Activated naive CD8-positive, alpha-beta T cell treated with anti-CD3 and anti-CD28 coated beads, Interleukin-2, amount 50 U/mL, for 24 hours (primary cell): ENCODE results near the gene WDFY2.
A peak's percentile ranks its signal among the peaks of the same experiment; 100 is the strongest.

Experiments used
- ATAC-seq: fragments of 150-1000 bp; cut with Tn5 transposase; one replicate; pipeline ENCODE4 v1.10.0; 2021
- DNase-seq: peaks from one replicate; pipeline ENCODE4 v3.0.0; 2021
- H3K27ac Mint-ChIP-seq: one replicate; pipeline ENCODE4 v1.8.0; 2021; ENCODE audit warnings: mild to moderate bottlenecking, mixed read lengths
- H3K27me3 Mint-ChIP-seq: one replicate; pipeline ENCODE4 v1.8.0; 2021; ENCODE audit warnings: mixed read lengths
- H3K36me3 Mint-ChIP-seq: one replicate; pipeline ENCODE4 v1.8.0; 2021; ENCODE audit warnings: low read depth, mixed read lengths
- H3K4me1 Mint-ChIP-seq: one replicate; pipeline ENCODE4 v1.8.0; 2021; ENCODE audit warnings: mixed read lengths
- H3K4me3 Mint-ChIP-seq: one replicate; pipeline ENCODE4 v1.8.0; 2021; ENCODE audit warnings: mild to moderate bottlenecking, moderate library complexity, mixed read lengths
- H3K9me3 Mint-ChIP-seq: one replicate; pipeline ENCODE4 v1.8.0; 2021; ENCODE audit warnings: mixed read lengths

WDFY2 gene

DNA sequence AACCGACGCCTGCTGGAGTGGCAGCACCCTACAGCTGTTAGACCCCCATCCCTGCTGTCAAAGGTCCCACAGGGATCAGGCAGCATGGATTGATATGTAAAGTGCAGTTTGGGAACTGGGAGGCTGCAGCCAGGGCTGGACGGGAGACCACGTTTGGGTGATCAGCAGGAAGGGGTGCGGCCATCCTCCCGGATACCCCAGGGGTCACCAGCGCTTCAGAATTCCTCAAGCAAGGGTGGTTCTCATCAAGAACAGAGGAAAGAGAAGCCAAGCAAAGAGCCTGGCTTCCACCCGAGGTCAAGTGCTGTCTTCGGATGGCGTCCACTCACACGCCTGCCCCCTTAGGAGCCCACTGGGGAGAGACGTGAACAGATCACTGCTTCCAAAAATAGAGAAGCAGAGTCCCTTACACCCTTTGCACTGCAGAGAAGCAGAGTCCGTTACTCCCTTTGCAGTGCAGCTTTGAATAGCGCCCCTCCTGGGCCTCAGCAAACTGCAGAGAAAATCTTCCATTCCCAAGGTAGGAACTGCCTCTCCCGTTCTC is 184.2 kb downstream of the WDFY2 start:
- Mint-ChIP-seq H3K36me3 (peaks cover 4% of the 10 kb centered on the region), H3K27ac (no peak overlapping the region)

DNA sequence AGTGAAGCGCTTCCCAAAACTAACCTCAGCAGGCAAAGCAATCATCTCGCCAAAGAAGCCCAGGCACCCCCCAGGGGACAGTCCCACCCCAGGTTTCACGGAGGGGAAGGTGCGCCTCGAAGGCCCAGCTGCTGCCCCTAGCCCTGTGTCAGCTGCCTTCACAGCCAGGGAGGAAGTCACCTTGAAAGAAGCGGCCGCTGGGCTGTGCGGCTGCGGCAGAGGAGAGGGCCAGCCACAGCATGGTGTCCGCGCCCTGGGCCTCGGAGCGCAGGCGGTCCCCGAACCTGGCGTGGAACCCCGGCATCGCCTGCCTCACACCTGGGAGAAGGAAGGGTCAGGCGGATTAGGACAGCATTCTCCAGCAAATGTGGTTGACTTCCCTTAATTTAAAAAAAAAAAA is 184.7 kb downstream of the WDFY2 start:
- H3K36me3 Mint-ChIP-seq = peaks cover 4% of the 10 kb centered on the region
- no peak overlapping the region for H3K27ac Mint-ChIP-seq
- DNase-seq = no peak
- no peak overlapping the region for H3K4me3 Mint-ChIP-seq
- H3K4me1 Mint-ChIP-seq = peaks cover 30% of the 10 kb centered on the region
- no peaks in the 10 kb centered on the region for H3K27me3 Mint-ChIP-seq
- ATAC-seq = no peak
- H3K9me3 Mint-ChIP-seq = no peaks in the 10 kb centered on the region

More for the DNA sequence above, 184.2 kb downstream of the WDFY2 start:
- no peak for DNase-seq
- no peak overlapping the region for H3K4me3 Mint-ChIP-seq
- H3K4me1 Mint-ChIP-seq = peaks cover 35% of the 10 kb centered on the region
- no peaks in the 10 kb centered on the region for H3K27me3 Mint-ChIP-seq
- ATAC-seq = no peak
- no peaks in the 10 kb centered on the region for H3K9me3 Mint-ChIP-seq

DNA sequence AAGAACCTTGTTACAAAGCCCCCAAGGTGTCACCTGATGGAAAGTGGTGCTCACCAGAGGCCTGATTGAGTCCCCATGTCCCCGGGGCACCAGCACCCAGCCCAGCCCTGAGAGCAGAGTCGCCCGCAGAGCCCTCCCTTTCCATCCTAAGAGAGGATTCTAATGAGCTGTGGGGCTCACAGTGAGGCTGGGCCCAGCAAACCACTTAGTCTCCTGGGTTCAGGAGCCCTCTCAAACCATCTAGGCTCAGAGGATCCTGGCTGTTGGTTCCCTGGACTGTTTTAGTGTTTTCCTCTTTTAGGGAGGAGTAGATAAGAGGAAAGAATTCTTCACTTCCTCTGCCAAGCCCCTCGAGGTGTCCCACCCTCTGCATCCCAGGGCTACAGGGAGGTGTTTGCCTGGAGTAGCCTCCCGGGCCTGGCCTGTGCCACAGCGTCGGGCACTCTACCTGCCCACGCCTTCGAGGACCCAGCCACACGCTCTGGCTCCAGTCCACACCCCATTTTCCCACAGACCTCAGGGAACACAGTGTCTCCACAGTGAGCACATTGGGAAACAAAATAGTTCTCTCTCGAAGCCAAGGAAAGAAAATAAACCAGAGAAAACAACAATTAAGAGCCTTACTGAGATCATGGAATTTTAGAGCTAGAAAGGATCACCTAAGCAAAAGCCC is 185.3 kb downstream of the WDFY2 start:
- H3K4me1 Mint-ChIP-seq = peaks cover 25% of the 10 kb centered on the region
- no peak for ATAC-seq
- H3K36me3 Mint-ChIP-seq = peaks cover 4% of the 10 kb centered on the region
- H3K9me3 Mint-ChIP-seq = no peaks in the 10 kb centered on the region
- H3K27me3 Mint-ChIP-seq = no peaks in the 10 kb centered on the region
- DNase-seq = no peak
- no peak overlapping the region for H3K27ac Mint-ChIP-seq
- H3K4me3 Mint-ChIP-seq = no peak overlapping the region

GRCh38 chr13:51770160-51770559 is 185.9 kb downstream of the WDFY2 start:
- ATAC-seq (peak; percentile 18), DNase-seq (no peak)
- Mint-ChIP-seq H3K27me3 (no peaks in the 10 kb centered on the region), H3K36me3 (peaks cover 4% of the 10 kb centered on the region), H3K4me3 (no peak overlapping the region), H3K27ac (no peak overlapping the region), H3K4me1 (peaks cover 19% of the 10 kb centered on the region), H3K9me3 (no peaks in the 10 kb centered on the region)

DNA sequence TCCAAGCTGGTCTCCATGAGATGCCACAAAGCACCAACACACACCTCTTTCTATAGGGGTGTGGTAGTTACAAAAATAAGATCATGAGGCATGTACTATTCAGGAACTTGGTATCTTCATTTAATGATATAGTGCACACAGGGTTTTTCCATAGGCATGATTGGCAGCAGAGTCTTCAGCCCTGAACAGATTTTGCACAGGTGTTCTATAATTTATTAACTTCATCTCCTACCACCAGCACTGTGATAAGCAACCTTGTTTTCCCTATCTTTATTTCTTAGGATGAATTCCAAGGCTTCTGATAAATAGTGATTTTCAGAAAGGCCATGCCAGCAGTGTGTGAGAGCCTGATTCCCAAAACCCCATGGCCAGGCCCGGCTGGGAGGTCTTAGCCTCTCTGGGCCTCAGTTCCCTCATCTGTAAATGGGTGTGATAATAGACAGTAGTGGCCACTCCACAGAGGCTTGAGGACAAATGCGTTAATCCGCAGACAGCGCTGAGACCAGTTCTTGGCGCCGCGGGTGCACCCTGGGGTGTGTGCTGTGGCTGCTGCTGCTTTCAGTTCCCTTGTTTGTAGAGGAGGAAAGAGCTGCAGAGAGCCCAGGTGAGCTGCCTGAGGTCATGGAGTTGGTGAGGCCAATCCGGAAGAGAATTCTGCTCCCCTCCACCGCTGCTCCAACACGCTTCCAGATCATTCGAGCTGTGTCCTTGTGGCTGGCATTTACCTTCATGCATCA is 186.6 kb downstream of the WDFY2 start:
- no peaks in the 10 kb centered on the region for H3K27me3 Mint-ChIP-seq
- peaks cover 4% of the 10 kb centered on the region for H3K36me3 Mint-ChIP-seq
- H3K4me1 Mint-ChIP-seq = peaks cover 12% of the 10 kb centered on the region
- peak overlapping the region; percentile 42 for H3K27ac Mint-ChIP-seq
- no peak overlapping the region for H3K4me3 Mint-ChIP-seq
- DNase-seq (no peak), ATAC-seq (no peak)
- H3K9me3 Mint-ChIP-seq = no peaks in the 10 kb centered on the region

GRCh38 chr13:51771418-51772104 is 187.3 kb downstream of the WDFY2 start:
- Mint-ChIP-seq H3K4me3 (no peak overlapping the region), H3K27ac (no peak overlapping the region), H3K4me1 (peaks cover 5% of the 10 kb centered on the region)

GRCh38 chr13:51772105-51772455 is 187.8 kb downstream of the WDFY2 start:
- Mint-ChIP-seq H3K27me3 (no peaks in the 10 kb centered on the region), H3K4me3 (no peak overlapping the region), H3K4me1 (peaks cover under 1% of the 10 kb centered on the region), H3K27ac (no peak overlapping the region), H3K9me3 (no peaks in the 10 kb centered on the region), H3K36me3 (no peaks in the 10 kb centered on the region)
- ATAC-seq (no peak), DNase-seq (no peak)

More at GRCh38 chr13:51771418-51772104, 187.3 kb downstream of the WDFY2 start:
- Mint-ChIP-seq H3K27me3 (no peaks in the 10 kb centered on the region), H3K9me3 (no peaks in the 10 kb centered on the region), H3K36me3 (no peaks in the 10 kb centered on the region)
- ATAC-seq (no peak), DNase-seq (no peak)

DNA sequence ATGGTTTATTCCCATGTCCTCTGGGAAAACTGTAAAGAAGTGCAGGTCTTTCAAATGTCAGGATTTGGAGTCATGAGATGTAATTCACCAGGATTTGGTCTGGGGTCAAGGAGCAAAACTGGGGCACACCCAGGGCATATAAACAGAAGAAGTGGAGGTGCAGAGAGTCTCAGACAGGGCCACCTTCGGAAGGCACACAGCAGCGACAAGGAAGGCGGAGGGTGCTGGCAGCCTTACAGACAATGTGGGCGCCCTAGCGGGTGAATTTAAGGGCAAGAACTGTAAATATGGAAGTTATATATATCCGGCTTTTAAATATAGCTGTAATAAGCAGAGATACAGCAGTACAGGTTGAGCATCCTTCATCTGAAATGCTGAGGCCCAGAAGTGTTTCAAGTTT is 188.5 kb downstream of the WDFY2 start:
- no peaks in the 10 kb centered on the region for H3K9me3 Mint-ChIP-seq
- H3K27me3 Mint-ChIP-seq = no peaks in the 10 kb centered on the region
- no peaks in the 10 kb centered on the region for H3K36me3 Mint-ChIP-seq
- ATAC-seq (no peak), DNase-seq (no peak)
- no peak overlapping the region for H3K27ac Mint-ChIP-seq
- H3K4me3 Mint-ChIP-seq = no peak overlapping the region
- H3K4me1 Mint-ChIP-seq = no peaks in the 10 kb centered on the region

GRCh38 chr13:51773515-51773914 is 189.3 kb downstream of the WDFY2 start:
- DNase-seq (no peak), ATAC-seq (no peak)
- no peak overlapping the region for H3K27ac Mint-ChIP-seq
- H3K36me3 Mint-ChIP-seq = no peaks in the 10 kb centered on the region
- no peaks in the 10 kb centered on the region for H3K4me1 Mint-ChIP-seq
- no peaks in the 10 kb centered on the region for H3K9me3 Mint-ChIP-seq
- no peak overlapping the region for H3K4me3 Mint-ChIP-seq
- no peaks in the 10 kb centered on the region for H3K27me3 Mint-ChIP-seq

GRCh38 chr13:51776179-51776578 is 191.9 kb downstream of the WDFY2 start:
- no peak overlapping the region for H3K27ac Mint-ChIP-seq
- no peaks in the 10 kb centered on the region for H3K36me3 Mint-ChIP-seq
- H3K9me3 Mint-ChIP-seq = no peaks in the 10 kb centered on the region
- no peaks in the 10 kb centered on the region for H3K27me3 Mint-ChIP-seq
- no peak for ATAC-seq
- H3K4me3 Mint-ChIP-seq = no peak overlapping the region
- H3K4me1 Mint-ChIP-seq = no peaks in the 10 kb centered on the region
- no peak for DNase-seq

DNA sequence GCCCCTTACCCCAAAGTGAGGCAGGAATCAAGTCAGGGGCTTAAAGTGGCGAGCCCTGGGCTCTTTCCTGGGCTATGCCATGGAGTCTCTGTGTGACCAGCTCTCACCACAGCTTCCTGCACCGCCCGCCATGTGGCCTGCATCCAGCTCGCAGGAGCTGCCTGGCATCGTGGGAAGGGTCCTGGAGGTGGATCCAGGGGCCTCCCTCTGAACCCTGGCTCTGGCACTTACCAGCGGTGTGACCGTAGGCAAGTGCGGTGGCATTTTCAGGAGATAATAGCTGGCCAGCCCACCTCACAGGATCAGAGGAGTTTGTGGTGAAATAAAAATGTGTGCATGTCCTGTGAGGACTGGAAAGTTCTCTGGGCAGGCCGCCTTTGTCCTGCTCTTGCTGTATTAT is 193.7 kb downstream of the WDFY2 start:
- Mint-ChIP-seq H3K27me3 (no peaks in the 10 kb centered on the region), H3K36me3 (no peaks in the 10 kb centered on the region), H3K27ac (no peak overlapping the region), H3K9me3 (no peaks in the 10 kb centered on the region), H3K4me3 (no peak overlapping the region), H3K4me1 (no peaks in the 10 kb centered on the region)
- ATAC-seq (no peak), DNase-seq (no peak)

- ATAC-seq = no peak
- no peak overlapping the region for H3K27ac Mint-ChIP-seq
- DNase-seq = no peak
- H3K27me3 Mint-ChIP-seq = no peaks in the 10 kb centered on the region
- no peak overlapping the region for H3K4me3 Mint-ChIP-seq
- no peaks in the 10 kb centered on the region for H3K4me1 Mint-ChIP-seq
- no peaks in the 10 kb centered on the region for H3K36me3 Mint-ChIP-seq
- H3K9me3 Mint-ChIP-seq = no peaks in the 10 kb centered on the region
These were observed 194.1 kb downstream of the WDFY2 start for GRCh38 chr13:51778392-51778791.

DNA sequence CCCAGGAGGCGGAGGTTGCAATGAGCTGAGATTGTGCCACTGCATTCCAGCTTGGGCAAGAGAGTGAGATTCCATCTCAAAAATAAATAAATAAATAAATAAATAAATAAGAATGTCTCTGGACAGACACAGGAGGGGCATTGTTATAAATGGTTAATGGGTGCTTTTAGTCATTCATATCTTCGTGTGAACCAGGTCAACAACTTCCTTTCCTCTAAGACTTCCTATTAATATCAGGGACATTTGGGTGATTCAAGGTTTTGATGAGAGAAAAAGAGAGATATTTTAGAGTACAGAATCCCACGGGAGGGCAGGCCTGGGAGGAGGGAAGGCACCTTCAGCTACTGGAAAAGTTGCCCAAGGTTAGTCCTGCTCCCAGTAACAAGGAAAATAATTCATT is 195.8 kb downstream of the WDFY2 start:
- Mint-ChIP-seq H3K4me1 (no peaks in the 10 kb centered on the region), H3K36me3 (no peaks in the 10 kb centered on the region), H3K9me3 (no peaks in the 10 kb centered on the region), H3K27ac (no peak overlapping the region), H3K4me3 (no peak overlapping the region), H3K27me3 (no peaks in the 10 kb centered on the region)
- ATAC-seq (no peak), DNase-seq (no peak)

GRCh38 chr13:51781246-51782022 is 197.2 kb downstream of the WDFY2 start:
- no peaks in the 10 kb centered on the region for H3K27me3 Mint-ChIP-seq
- no peak overlapping the region for H3K4me3 Mint-ChIP-seq
- no peak overlapping the region for H3K27ac Mint-ChIP-seq
- ATAC-seq (peak; percentile 80), DNase-seq (no peak)
- H3K9me3 Mint-ChIP-seq = no peaks in the 10 kb centered on the region
- no peaks in the 10 kb centered on the region for H3K4me1 Mint-ChIP-seq
- no peaks in the 10 kb centered on the region for H3K36me3 Mint-ChIP-seq
